Measurements from ENCODE around the gene SYCP2.

The SYCP2 gene

DNA sequence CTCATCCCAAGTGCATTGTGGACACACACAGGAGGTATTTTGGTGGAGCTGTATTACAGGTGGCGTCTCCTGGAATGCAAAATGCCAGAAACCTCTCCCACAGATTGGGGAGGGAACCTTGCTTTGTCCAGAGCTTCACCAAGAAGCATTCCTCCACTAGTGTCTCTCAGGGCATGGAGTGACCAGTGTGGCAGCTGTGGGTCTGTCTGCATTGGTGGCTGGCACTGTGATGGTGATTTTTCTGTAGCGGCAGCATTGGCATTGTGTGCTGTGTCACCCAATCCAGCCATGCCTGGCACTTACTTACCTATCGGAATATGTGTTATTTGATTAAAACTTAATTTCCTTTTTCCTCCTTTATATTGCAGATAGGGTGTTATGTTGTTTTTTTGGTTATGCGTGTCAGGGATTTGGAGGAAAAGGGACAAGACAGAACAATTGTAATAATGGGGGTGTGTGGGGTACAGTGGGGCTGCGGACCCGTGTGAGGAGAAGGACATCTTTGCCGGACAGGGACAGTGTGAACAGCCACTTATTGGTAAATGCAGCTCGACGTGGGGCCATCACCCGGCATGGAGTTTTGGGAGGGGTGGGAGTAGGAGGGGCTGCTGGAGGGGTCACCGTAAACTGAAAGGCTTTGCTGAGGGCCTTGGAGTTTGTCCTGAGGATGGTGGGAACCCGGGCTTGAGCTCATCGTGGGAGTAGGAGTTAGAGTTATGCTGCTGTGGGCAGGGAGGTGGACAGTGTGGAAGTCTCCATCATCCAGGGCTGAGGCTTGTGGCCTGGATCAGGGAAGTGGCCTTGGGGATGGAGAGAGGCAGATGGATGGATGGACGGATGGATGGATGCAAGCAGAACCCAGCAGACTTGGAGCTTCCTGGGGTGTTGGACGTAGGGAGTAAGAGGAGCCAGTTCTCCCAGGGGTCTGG is 105.0 kb downstream of the SYCP2 start:
- CTCF ChIA-PET: no interaction called here
- TF ChIP-seq ELF4 (IDR thresholded peaks at IDR 0.05): no peak
- no peak for TF ChIP-seq L3MBTL2 (conservative IDR thresholded peaks at IDR 0.05)
- TF ChIP-seq, protein P1, sequence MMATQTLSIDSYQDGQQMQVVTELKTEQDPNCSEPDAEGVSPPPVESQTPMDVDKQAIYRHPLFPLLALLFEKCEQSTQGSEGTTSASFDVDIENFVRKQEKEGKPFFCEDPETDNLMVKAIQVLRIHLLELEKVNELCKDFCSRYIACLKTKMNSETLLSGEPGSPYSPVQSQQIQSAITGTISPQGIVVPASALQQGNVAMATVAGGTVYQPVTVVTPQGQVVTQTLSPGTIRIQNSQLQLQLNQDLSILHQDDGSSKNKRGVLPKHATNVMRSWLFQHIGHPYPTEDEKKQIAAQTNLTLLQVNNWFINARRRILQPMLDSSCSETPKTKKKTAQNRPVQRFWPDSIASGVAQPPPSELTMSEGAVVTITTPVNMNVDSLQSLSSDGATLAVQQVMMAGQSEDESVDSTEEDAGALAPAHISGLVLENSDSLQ (IDR thresholded peaks at IDR 0.05): no peak
- no peak for TF ChIP-seq CTBP1 (IDR thresholded peaks at IDR 0.05; ENCODE audit: borderline replicate concordance)
- no peak for TF ChIP-seq FOXM1 (IDR thresholded peaks at IDR 0.05; ENCODE audit: borderline replicate concordance)
- TF ChIP-seq SUZ12 (IDR thresholded peaks at IDR 0.05): no peak
- no peak for TF ChIP-seq LEF1 (IDR thresholded peaks at IDR 0.05; ENCODE audit: borderline replicate concordance)
- no peak for TF ChIP-seq SP1 (IDR thresholded peaks at IDR 0.05)
- TF ChIP-seq FOXA1 (IDR thresholded peaks at IDR 0.05): no peak
- POLR2A ChIA-PET: no interaction called here
- DNase-seq (ENCODE audit: extremely low spot score): no peak

DNA sequence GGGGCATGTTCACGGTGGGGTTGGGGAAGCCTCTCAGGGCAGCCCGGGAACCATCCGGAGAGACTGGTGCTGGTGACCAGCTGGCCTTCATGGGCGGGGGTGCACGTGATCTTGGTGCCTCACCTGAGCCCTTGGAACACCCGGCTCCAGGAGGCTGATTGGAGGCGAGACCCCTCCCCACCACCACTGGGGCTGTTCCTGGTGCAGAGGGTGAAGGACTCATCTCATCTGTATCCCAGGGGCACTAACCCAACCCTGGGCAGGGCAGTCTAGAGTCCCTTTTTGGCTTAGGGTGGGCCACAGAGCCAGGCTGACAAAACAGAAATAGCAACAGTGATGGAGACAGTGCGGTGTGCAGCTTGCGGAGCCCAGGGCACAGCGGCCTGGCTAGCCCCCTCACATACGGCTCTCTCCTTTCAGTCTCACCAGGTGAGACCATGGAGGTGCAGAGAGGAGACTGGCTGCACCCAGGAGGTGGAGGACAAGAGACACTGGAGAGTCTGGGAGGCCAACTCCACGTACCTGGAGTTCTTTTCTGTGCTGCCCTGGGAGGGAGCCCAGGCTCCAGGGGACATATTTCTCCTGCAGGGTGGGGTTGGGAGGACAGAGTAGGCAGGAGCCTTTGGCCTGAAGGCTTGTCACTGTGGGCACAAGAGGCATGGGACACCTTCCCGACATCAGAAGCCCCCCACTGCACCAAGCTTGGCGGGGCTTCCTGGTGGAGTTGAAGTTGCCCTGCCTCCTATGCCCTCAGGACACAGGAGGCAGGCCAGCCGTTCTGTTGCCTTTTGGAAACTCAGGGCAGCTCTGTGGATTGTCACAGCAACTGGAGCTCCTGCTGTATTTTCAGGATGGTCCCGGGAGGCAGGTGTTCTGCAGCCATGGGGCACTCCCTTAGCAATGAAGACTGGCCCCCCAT is 106.0 kb downstream of the SYCP2 start:
- no peak for DNase-seq (ENCODE audit: extremely low spot score)
- CTCF ChIA-PET: no interaction called here
- POLR2A ChIA-PET: no interaction called here
- TF ChIP-seq ELF4 (IDR thresholded peaks at IDR 0.05): no peak
- no peak for TF ChIP-seq ARNT (IDR thresholded peaks at IDR 0.05)
- no peak for TF ChIP-seq BHLHE40 (IDR thresholded peaks at IDR 0.05; ENCODE audit: borderline replicate concordance)
- no peak for TF ChIP-seq L3MBTL2 (conservative IDR thresholded peaks at IDR 0.05)
- no peak for TF ChIP-seq SUZ12 (IDR thresholded peaks at IDR 0.05)
- TF ChIP-seq, protein P1 (IDR thresholded peaks at IDR 0.05): no peak
- no peak for TF ChIP-seq FOXK2 (IDR thresholded peaks at IDR 0.05)
- no peak for TF ChIP-seq CTBP1 (IDR thresholded peaks at IDR 0.05; ENCODE audit: borderline replicate concordance)
- TF ChIP-seq LEF1 (IDR thresholded peaks at IDR 0.05; ENCODE audit: borderline replicate concordance): no peak
- TF ChIP-seq NFRKB (IDR thresholded peaks at IDR 0.05): no peak
- TF ChIP-seq ZNF384 (IDR thresholded peaks at IDR 0.05): no peak
- no peak for TF ChIP-seq FOXA1 (IDR thresholded peaks at IDR 0.05)
- TF ChIP-seq FOXM1 (IDR thresholded peaks at IDR 0.05; ENCODE audit: borderline replicate concordance): no peak
- TF ChIP-seq HDGF (IDR thresholded peaks at IDR 0.05; ENCODE audit: borderline replicate concordance): no peak
- no peak for TF ChIP-seq TARDBP (IDR thresholded peaks at IDR 0.05)
- TF ChIP-seq SP1 (IDR thresholded peaks at IDR 0.05): no peak

DNA sequence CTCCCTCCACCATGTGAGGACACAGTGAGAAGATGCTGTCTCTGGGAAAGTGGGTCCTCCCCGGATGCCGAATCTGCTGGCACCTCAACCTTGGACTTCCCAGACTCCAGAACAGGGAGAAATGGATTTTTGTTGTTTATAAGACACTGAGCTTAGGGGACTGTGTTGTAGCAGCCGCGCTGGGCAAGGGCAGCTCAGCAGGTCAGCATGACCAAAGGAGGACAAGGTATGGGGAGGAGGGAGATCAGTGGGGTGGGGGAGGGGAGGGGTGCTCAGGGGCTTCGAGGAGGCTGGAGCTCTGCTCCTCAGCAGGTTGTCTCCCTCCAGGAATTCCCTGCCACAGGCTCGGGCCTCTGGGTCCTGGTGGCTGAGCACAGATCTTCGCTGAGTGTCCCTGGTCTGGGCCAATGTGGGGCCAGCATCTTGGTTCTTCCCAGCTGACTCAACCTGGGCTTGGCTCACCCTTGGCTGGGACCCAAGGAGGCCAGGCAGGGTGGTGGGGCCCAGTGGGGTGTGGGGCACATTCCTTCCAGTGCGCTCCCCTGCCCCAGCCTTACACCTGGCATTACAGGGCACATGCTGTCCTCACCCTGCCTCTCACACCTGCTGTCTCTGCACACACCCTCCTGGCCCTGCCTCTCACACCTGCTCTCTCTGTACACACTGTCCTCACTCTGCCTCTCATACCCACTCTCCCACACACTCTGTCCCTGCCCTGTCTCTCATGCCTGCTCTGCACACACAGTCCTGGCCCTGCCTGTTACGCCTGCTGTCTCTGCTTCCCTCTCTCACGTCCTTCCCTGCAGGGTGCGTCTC is 107.3 kb downstream of the SYCP2 start:
- POLR2A ChIA-PET: no interaction called here
- CTCF ChIA-PET: interaction anchor here (0.5 kb wide), 1 partner anchor 14 kb away, joined by 5 read pairs; no protein-coding TSS in a partner anchor
- no peak for DNase-seq (ENCODE audit: extremely low spot score)
- TF ChIP-seq SP1 (IDR thresholded peaks at IDR 0.05) (no peak), BHLHE40 (IDR thresholded peaks at IDR 0.05; ENCODE audit: borderline replicate concordance) (no peak), CTBP1 (IDR thresholded peaks at IDR 0.05; ENCODE audit: borderline replicate concordance) (no peak), ZNF384 (IDR thresholded peaks at IDR 0.05) (no peak), ELF4 (IDR thresholded peaks at IDR 0.05) (no peak), FOXM1 (IDR thresholded peaks at IDR 0.05; ENCODE audit: borderline replicate concordance) (no peak), LEF1 (IDR thresholded peaks at IDR 0.05; ENCODE audit: borderline replicate concordance) (no peak), NFRKB (IDR thresholded peaks at IDR 0.05) (no peak)
- TF ChIP-seq, protein P1 (IDR thresholded peaks at IDR 0.05): no peak

DNA sequence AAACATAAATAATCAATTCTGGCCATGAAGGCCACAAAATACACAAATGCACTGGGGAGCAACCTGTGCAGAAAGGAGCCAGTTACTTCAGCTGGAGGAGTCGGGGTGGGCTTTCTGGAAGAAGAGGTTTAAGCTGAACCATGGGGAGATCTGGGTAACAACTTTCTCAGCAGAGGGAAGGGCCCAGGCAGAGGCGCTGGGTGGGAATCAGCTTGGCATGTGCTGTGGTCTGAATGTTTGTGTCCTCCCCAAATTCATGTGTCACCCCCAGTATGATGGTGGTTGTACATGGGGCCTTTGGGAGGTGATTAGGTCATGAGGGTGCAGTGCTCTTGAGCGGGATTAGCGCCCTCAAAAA is 107.9 kb downstream of the SYCP2 start:
- no peak for DNase-seq (ENCODE audit: extremely low spot score)
- ChIA-PET POLR2A (no interaction called here), CTCF (no interaction called here)
- no peak for TF ChIP-seq HDGF (IDR thresholded peaks at IDR 0.05; ENCODE audit: borderline replicate concordance)
- TF ChIP-seq ELF4 (IDR thresholded peaks at IDR 0.05): no peak
- TF ChIP-seq, protein P1 (IDR thresholded peaks at IDR 0.05): no peak
- no peak for TF ChIP-seq ZNF384 (IDR thresholded peaks at IDR 0.05)
- TF ChIP-seq SP1 (IDR thresholded peaks at IDR 0.05): no peak
- TF ChIP-seq FOXK2 (IDR thresholded peaks at IDR 0.05): no peak
- no peak for TF ChIP-seq NFRKB (IDR thresholded peaks at IDR 0.05)
- TF ChIP-seq FOXA1 (IDR thresholded peaks at IDR 0.05): no peak
- no peak for TF ChIP-seq ARNT (IDR thresholded peaks at IDR 0.05)
- TF ChIP-seq L3MBTL2 (conservative IDR thresholded peaks at IDR 0.05): no peak
- TF ChIP-seq SUZ12 (IDR thresholded peaks at IDR 0.05): no peak
- TF ChIP-seq CTBP1 (IDR thresholded peaks at IDR 0.05; ENCODE audit: borderline replicate concordance): no peak
- no peak for TF ChIP-seq BHLHE40 (IDR thresholded peaks at IDR 0.05; ENCODE audit: borderline replicate concordance)
- no peak for TF ChIP-seq TARDBP (IDR thresholded peaks at IDR 0.05)
- TF ChIP-seq FOXM1 (IDR thresholded peaks at IDR 0.05; ENCODE audit: borderline replicate concordance): no peak
- TF ChIP-seq LEF1 (IDR thresholded peaks at IDR 0.05; ENCODE audit: borderline replicate concordance): no peak

Data from HEK293T (cell line).